ENCODE data around the gene PAX3.

PAX3 gene

GRCh38 chr2:222269132-222269531 lies 29.7 kb downstream of the PAX3 start:
- no peak for DNase-seq

GRCh38 chr2:222268311-222268990 lies 30.3 kb downstream of the PAX3 start:
- DNase-seq, result no peak

- DNase-seq, result no peak
These were observed 33.9 kb downstream of the PAX3 start for GRCh38 chr2:222264791-222265320.

- DNase-seq, result no peak
These were observed 37.3 kb downstream of the PAX3 start for GRCh38 chr2:222261504-222261903.

- no peak for DNase-seq
These were observed 41.2 kb downstream of the PAX3 start for GRCh38 chr2:222257645-222258044.

- no peak for DNase-seq
These were observed 42.5 kb downstream of the PAX3 start for GRCh38 chr2:222256250-222256649.

- DNase-seq, result no peak
These were observed 43.7 kb downstream of the PAX3 start for GRCh38 chr2:222255090-222255489.

- no peak for DNase-seq
These were observed 48.5 kb downstream of the PAX3 start for GRCh38 chr2:222250313-222250712.

- DNase-seq, result no peak
These were observed 49.4 kb downstream of the PAX3 start for GRCh38 chr2:222249444-222249843.

- DNase-seq, result no peak
These were observed 50.0 kb downstream of the PAX3 start for GRCh38 chr2:222248818-222249217.

- no peak for DNase-seq
These were observed 50.5 kb downstream of the PAX3 start for GRCh38 chr2:222248256-222248655.

GRCh38 chr2:222242532-222242931 lies 56.3 kb downstream of the PAX3 start:
- no peak for DNase-seq

GRCh38 chr2:222241128-222241870 lies 57.5 kb downstream of the PAX3 start:
- DNase-seq, result no peak

GRCh38 chr2:222240676-222241049 lies 58.1 kb downstream of the PAX3 start:
- DNase-seq, result no peak

GRCh38 chr2:222239945-222240675 lies 58.7 kb downstream of the PAX3 start:
- no peak for DNase-seq

- no peak for DNase-seq
These were observed 59.7 kb downstream of the PAX3 start for GRCh38 chr2:222239091-222239490.

- DNase-seq, result no peak
These were observed 60.7 kb downstream of the PAX3 start for GRCh38 chr2:222238072-222238471.

GRCh38 chr2:222232839-222233238 lies 66.0 kb downstream of the PAX3 start:
- DNase-seq, result no peak

- no peak for DNase-seq
These were observed 66.4 kb downstream of the PAX3 start for GRCh38 chr2:222232372-222232771.

GRCh38 chr2:222228054-222228453 lies 70.7 kb downstream of the PAX3 start:
- DNase-seq, result no peak

GRCh38 chr2:222218786-222219185 lies 80.0 kb downstream of the PAX3 start:
- no peak for DNase-seq

- DNase-seq, result no peak
These were observed 81.1 kb downstream of the PAX3 start for GRCh38 chr2:222217712-222218111.

- no peak for DNase-seq
These were observed 83.9 kb downstream of the PAX3 start for GRCh38 chr2:222214885-222215284.
